Fibroblast of skin of abdomen (primary cell): ENCODE data around the gene MED12L.

Experiments
- DNase-seq: peaks from one replicate; pipeline ENCODE4 v3.0.0-alpha.2; 2013

The MED12L gene

GRCh38 chr3:151327571-151328198 lies 242.2 kb downstream of the MED12L start:
- peak; percentile 24 for DNase-seq

- DNase-seq: no peak
Observed at GRCh38 chr3:151328298-151328995, 243.0 kb downstream of the MED12L start.

GRCh38 chr3:151329363-151329762 lies 243.9 kb downstream of the MED12L start, which contains the start of gene P2RY13:
P2RY13 (minus strand) TSS chr3:151329549; CDS start chr3:151329528, 21 bp downstream.
- DNase-seq: no peak

- DNase-seq: no peak
Observed at GRCh38 chr3:151330379-151330778, 244.9 kb downstream of the MED12L start.

- DNase-seq: no peak
Observed at GRCh38 chr3:151330899-151331298, 245.4 kb downstream of the MED12L start.

GRCh38 chr3:151331696-151332095 lies 246.2 kb downstream of the MED12L start:
- DNase-seq: no peak

GRCh38 chr3:151345859-151346258 lies 260.4 kb downstream of the MED12L start:
- peak; percentile 72 for DNase-seq

- DNase-seq: no peak
Observed at GRCh38 chr3:151346292-151346691, 260.8 kb downstream of the MED12L start.

- no peak for DNase-seq
Observed at GRCh38 chr3:151347432-151347831, 262.0 kb downstream of the MED12L start.

GRCh38 chr3:151350656-151351055 lies 265.2 kb downstream of the MED12L start:
- DNase-seq: no peak

GRCh38 chr3:151351219-151351618 lies 265.8 kb downstream of the MED12L start:
- DNase-seq: no peak

- no peak for DNase-seq
Observed at GRCh38 chr3:151351648-151352047, 266.2 kb downstream of the MED12L start.

GRCh38 chr3:151356794-151357462 lies 271.5 kb downstream of the MED12L start:
- DNase-seq: no peak

- no peak for DNase-seq
Observed at GRCh38 chr3:151357463-151357850, 272.0 kb downstream of the MED12L start.

GRCh38 chr3:151362751-151363174 lies 277.3 kb downstream of the MED12L start:
- DNase-seq: peak; percentile 51

- DNase-seq: no peak
Observed at GRCh38 chr3:151366993-151367392, 281.5 kb downstream of the MED12L start.

- no peak for DNase-seq
Observed at GRCh38 chr3:151367448-151367847, 282.0 kb downstream of the MED12L start.

- peak; percentile 37 for DNase-seq
Observed at GRCh38 chr3:151371526-151371925, 286.1 kb downstream of the MED12L start.

GRCh38 chr3:151372063-151372820 lies 286.8 kb downstream of the MED12L start:
- DNase-seq: peak; percentile 51

GRCh38 chr3:151377768-151378385 lies 292.4 kb downstream of the MED12L start:
- no peak for DNase-seq

- peak; percentile 22 for DNase-seq
Observed at GRCh38 chr3:151379083-151379734, 293.7 kb downstream of the MED12L start.

GRCh38 chr3:151382671-151383070 lies 297.2 kb downstream of the MED12L start:
- no peak for DNase-seq
